Smooth muscle cell (in vitro differentiated cells): Measurements from ENCODE around the gene RBM18. TPM values are rescaled to one million over a fixed set of nuclear protein-coding genes. Genes with fewer than 3 reads are reported as not detected.

Source experiments
- DNase-seq: peaks from one replicate; lab custom pipeline; 2025; ENCODE audit not compliant: unreplicated experiment; lab: John Stamatoyannopoulos, UW
- H2AFZ ChIP-seq: fragments of 200-600 bp; sonication (generic); 2 replicates; pipeline ENCODE4 v1.6.0; 2016; ENCODE audit warnings: antibody characterized with exemption, low read depth, mild to moderate bottlenecking
- H3F3A ChIP-seq: fragments of 200-600 bp; sonication (generic); 2 replicates; pipeline ENCODE4 v1.6.0; 2017; ENCODE audit warnings: antibody characterized with exemption, low read depth
- H3K27ac ChIP-seq: fragments of 200-600 bp; sonication (generic); 2 replicates; pipeline ENCODE4 v1.5.1; 2016; ENCODE audit warnings: low read depth, mild to moderate bottlenecking
- H3K27me3 ChIP-seq: fragments of 200-600 bp; sonication (generic); 2 replicates; pipeline ENCODE4 v1.6.1; 2016; ENCODE audit warnings: low read depth, mild to moderate bottlenecking
- H3K36me3 ChIP-seq: fragments of 200-600 bp; sonication (generic); 2 replicates; pipeline ENCODE4 v1.5.1; 2016; ENCODE audit warnings: low read depth
- H3K4me1 ChIP-seq: fragments of 200-600 bp; sonication (generic); 2 replicates; pipeline ENCODE4 v1.5.1; 2016; ENCODE audit warnings: low read depth
- H3K4me2 ChIP-seq: fragments of 200-600 bp; sonication (generic); 2 replicates; pipeline ENCODE4 v1.6.0; 2016; ENCODE audit warnings: mild to moderate bottlenecking
- H3K4me3 ChIP-seq: fragments of 200-600 bp; sonication (generic); 2 replicates; pipeline ENCODE4 v1.5.1; 2016; ENCODE audit warnings: mild to moderate bottlenecking
- H3K79me2 ChIP-seq: fragments of 200-600 bp; sonication (generic); 2 replicates; pipeline ENCODE4 v1.6.0; 2016; ENCODE audit warnings: low read depth, mild to moderate bottlenecking
- H3K9ac ChIP-seq: fragments of 200-600 bp; sonication (generic); 2 replicates; pipeline ENCODE4 v1.6.0; 2016; ENCODE audit warnings: low read depth
- H3K9me3 ChIP-seq: fragments of 200-600 bp; sonication (generic); replicated peaks from 2 replicates; pipeline ENCODE4 v1.5.1; 2016; ENCODE audit warnings: low read depth
- H4K20me1 ChIP-seq: fragments of 200-600 bp; sonication (generic); 2 replicates; pipeline ENCODE4 v1.6.0; 2016; ENCODE audit warnings: low read depth
- CTCF ChIP-seq: fragments of 200-600 bp; sonication (generic); IDR thresholded peaks from 2 replicates; pipeline ENCODE4 v1.5.1; 2017; ENCODE audit warnings: borderline replicate concordance, mild to moderate bottlenecking, antibody characterized with exemption; ENCODE audit not compliant: insufficient read depth, poor library complexity, severe bottlenecking
- WGBS: methylation state at CpG from one replicate; pipeline ENCODE4 v1.1.7; 2016; ENCODE audit warnings: low lambda C conversion rate; 5-methylcytosine and 5-hydroxymethylcytosine counted together
- polyA plus RNA-seq: library from polyadenylated mRNA; unstranded; fragments of >200 nt; fragmentation: Nextera tagmentation; extraction: Ambion mirVana; gene quantifications from 2 replicates; pipeline ENCODE4 v1.2.1, GENCODE V29; 2016
- total RNA-seq: library from RNA; depleted of rRNA; stranded (reverse); fragments of >200 nt; gene quantifications from 2 replicates; pipeline ENCODE4 v1.2.3, GENCODE V29; 2014

Gene RBM18
- total and polyA plus RNA-seq, 2 experiments from 2014 or later = 15.3 to 29.6 TPM

- Histone ChIP-seq H3K9ac (no peak overlapping the region), H3K4me1 (peaks cover 17% of the 10 kb centered on the region), H3K36me3 (no peaks in the 10 kb centered on the region), H3K79me2 (no peaks in the 10 kb centered on the region), H4K20me1 (no peaks in the 10 kb centered on the region), H3K27ac (no peak overlapping the region), H3K27me3 (peaks cover 100% of the 10 kb centered on the region), H3F3A (no peaks in the 10 kb centered on the region), H3K4me2 (no peak overlapping the region), H3K4me3 (no peak overlapping the region), H3K9me3 (no peaks in the 10 kb centered on the region), H2AFZ (no peak overlapping the region)
- 93% methylated on average over 1 of the region's 1 CpG for WGBS
- no peak for DNase-seq
- TF ChIP-seq CTCF = no peak
These were observed 49.0 kb downstream of the RBM18 start for GRCh38 chr9:122215663-122216062.

- H3K4me1 ChIP-seq = peaks cover 8% of the 10 kb centered on the region
- H3K4me2 ChIP-seq = peak overlapping the region; percentile 84
- H2AFZ ChIP-seq = no peak overlapping the region
- H3K36me3 ChIP-seq = no peaks in the 10 kb centered on the region
- no peaks in the 10 kb centered on the region for H3F3A ChIP-seq
- no peaks in the 10 kb centered on the region for H4K20me1 ChIP-seq
- H3K27ac ChIP-seq = no peak overlapping the region
- peak overlapping the region; percentile 48 for H3K4me3 ChIP-seq
- H3K79me2 ChIP-seq = no peaks in the 10 kb centered on the region
- peaks cover 97% of the 10 kb centered on the region for H3K27me3 ChIP-seq
- DNase-seq = no peak
- no peak overlapping the region for H3K9ac ChIP-seq
- no peak for TF ChIP-seq CTCF
- H3K9me3 ChIP-seq = no peaks in the 10 kb centered on the region
- WGBS = 33% methylated on average over 9 of the region's 9 CpGs
These were observed 50.1 kb downstream of the RBM18 start for GRCh38 chr9:122214507-122214906.

GRCh38 chr9:122213589-122214413, 50.8 kb downstream of the RBM18 start:
- no peak for DNase-seq
- Histone ChIP-seq H4K20me1 (no peaks in the 10 kb centered on the region), H3K9ac (no peak overlapping the region), H3K27me3 (peaks cover 96% of the 10 kb centered on the region), H3K4me3 (peak overlapping the region; percentile 48), H3K4me2 (peak overlapping the region; percentile 84), H3K4me1 (peaks cover 1% of the 10 kb centered on the region), H3K9me3 (no peaks in the 10 kb centered on the region), H3K27ac (no peak overlapping the region), H2AFZ (no peak overlapping the region), H3F3A (no peaks in the 10 kb centered on the region), H3K79me2 (no peaks in the 10 kb centered on the region), H3K36me3 (no peaks in the 10 kb centered on the region)
- TF ChIP-seq CTCF = no peak
- WGBS = 3% methylated on average over 82 of the region's 93 CpGs

GRCh38 chr9:122213102-122213588, 51.5 kb downstream of the RBM18 start:
- Histone ChIP-seq H3K4me2 (peak overlapping the region; percentile 84), H3K4me1 (no peaks in the 10 kb centered on the region), H3K27me3 (peaks cover 92% of the 10 kb centered on the region), H3K27ac (no peak overlapping the region), H3K4me3 (peak overlapping the region; percentile 48), H3K9me3 (no peaks in the 10 kb centered on the region), H3K9ac (no peak overlapping the region), H3K79me2 (no peaks in the 10 kb centered on the region), H2AFZ (no peak overlapping the region), H3K36me3 (no peaks in the 10 kb centered on the region), H3F3A (no peaks in the 10 kb centered on the region), H4K20me1 (no peaks in the 10 kb centered on the region)
- no peak for DNase-seq
- TF ChIP-seq CTCF = no peak
- WGBS = 51% methylated on average over 15 of the region's 20 CpGs
